Sigmoid colon (tissue), 7 donors: ENCODE data around the gene SERPIND1. TPM values are rescaled to one million over a fixed set of nuclear protein-coding genes. Genes with fewer than 3 reads are reported as not detected.

Source experiments
- DNase-seq: peaks from one replicate; pipeline ENCODE4 v3.0.0-alpha.2; 2019
- H3K27ac ChIP-seq, 4 donors: fragments of 200-600 bp; sonication (generic); one replicate each; pipeline ENCODE4 v1.5.1; 2016 to 2019; ENCODE audit warnings: mild to moderate bottlenecking in 1 of 4
- H3K27me3 ChIP-seq, 3 donors: fragments of 200-600 bp; sonication (generic); one replicate each; pipeline ENCODE4 v1.5.1; 2019; ENCODE audit warnings: mild to moderate bottlenecking in 1 of 3
- H3K36me3 ChIP-seq, 4 donors: fragments of 200-600 bp; sonication (generic); one replicate each; pipeline ENCODE4 v1.5.1; 2016 to 2019
- H3K4me1 ChIP-seq, 4 donors: fragments of 200-600 bp; sonication (generic); one replicate each; pipeline ENCODE4 v1.5.1; 2017 to 2019
- H3K4me3 ChIP-seq, 4 donors: fragments of 200-600 bp; sonication (generic); one replicate each; pipeline ENCODE4 v1.5.1; 2017 to 2019; ENCODE audit warnings: mild to moderate bottlenecking in 2 of 4, moderate library complexity in 1 of 4
- H3K9me3 ChIP-seq, 4 donors: fragments of 200-600 bp in 3 of 4; sonication (generic) in 3 of 4; one replicate each; pipeline versions ENCODE4 v1.5.1 to v1.6.1; 2013 to 2019
- EP300 ChIP-seq, 4 donors: sonication (generic); formaldehyde crosslinking; IDR thresholded peaks; one replicate each; pipeline ENCODE4 v1.6.1; 2017; ENCODE audit warnings: antibody characterized with exemption in 4 of 4
- POLR2A ChIP-seq, 2 donors: fragments of 450-650 bp; IDR thresholded peaks; one replicate each; pipeline ENCODE4 v1.6.1; 2016; ENCODE audit warnings: antibody characterized with exemption in 2 of 2, mild to moderate bottlenecking in 2 of 2, moderate library complexity in 2 of 2
- POLR2AphosphoS5 ChIP-seq, 4 donors: sonication (generic); formaldehyde crosslinking; IDR thresholded peaks; one replicate each; pipeline ENCODE4 v1.6.1; 2017; ENCODE audit warnings: antibody characterized with exemption in 4 of 4
- WGBS, 2 donors: extraction: QIAGEN DNeasy Blood & Tissue Kit; methylation state at CpG; one replicate each; pipeline ENCODE4 v1.1.7; 2013; 5-methylcytosine and 5-hydroxymethylcytosine counted together
- intact Hi-C: fragments of 100-400 bp; cut with DNase I; formaldehyde crosslinking; loops from one replicate; pipeline ENCODE4 v1.15.1; 2023
- polyA plus RNA-seq, 3 donors: library from polyadenylated mRNA; stranded (reverse); fragments of 200-250 nt; gene quantifications; one replicate each; pipeline ENCODE4 v1.2.3, GENCODE V29; 2013
- total RNA-seq, 4 donors: library from RNA; depleted of rRNA; stranded (reverse); fragments of >200 nt; gene quantifications; one replicate each; pipeline ENCODE4 v1.1.0, GENCODE V29; 2016
- TF ChIP-seq, protein P1 (sequence below), 4 experiments: fragments of 450-650 bp in 3 of 4; fragments of 200-600 bp in 1 of 4; IDR thresholded peaks; one replicate each; pipeline ENCODE4 v1.5.1; 2016 to 2019; ENCODE audit warnings: antibody characterized with exemption in 4 of 4, mild to moderate bottlenecking in 3 of 4, moderate library complexity in 2 of 4
- donor health status: healthy with polysubstance abuse.
- donor health status: Bipolar disorder and iron deficiency.
- donor health status: healthy.

SERPIND1 gene
- total and polyA plus RNA-seq, 7 donors = 0.04 TPM; not detected in 6

DNA sequence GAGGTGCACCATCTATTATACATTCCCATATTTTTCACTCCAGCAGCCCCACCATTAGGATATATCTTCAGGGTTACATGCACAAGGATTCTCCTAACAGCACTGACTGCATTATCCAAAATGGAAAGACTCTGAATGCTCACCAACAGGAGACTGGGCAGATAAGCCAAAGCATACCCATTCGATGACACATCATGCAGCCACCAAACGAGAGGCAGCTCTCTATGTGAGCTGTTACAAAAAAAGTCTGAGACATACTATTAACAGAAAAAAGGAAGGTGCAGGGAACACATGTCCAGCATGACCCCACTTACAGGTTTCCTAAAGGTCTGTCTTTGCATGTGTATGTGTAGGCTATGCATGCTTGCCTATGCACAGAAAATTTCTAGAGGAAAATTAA, 12.4 kb upstream of the SERPIND1 start:
- intact Hi-C loops = no loop called here
- Histone ChIP-seq H3K4me1 (no peaks in the 10 kb centered on the region), H3K27ac (no peak overlapping the region), H3K36me3 (peaks cover 17 to 87% (median 38%) of the 10 kb centered on the region in 4 donors), H3K27me3 (no peaks in the 10 kb centered on the region), H3K4me3 (no peak overlapping the region), H3K9me3 (no peaks in the 10 kb centered on the region)
- no peak for TF ChIP-seq POLR2A (IDR thresholded peaks at IDR 0.05)
- no peak for TF ChIP-seq POLR2AphosphoS5 (IDR thresholded peaks at IDR 0.05)
- no peak for TF ChIP-seq EP300 (IDR thresholded peaks at IDR 0.05)
- TF ChIP-seq, protein P1, sequence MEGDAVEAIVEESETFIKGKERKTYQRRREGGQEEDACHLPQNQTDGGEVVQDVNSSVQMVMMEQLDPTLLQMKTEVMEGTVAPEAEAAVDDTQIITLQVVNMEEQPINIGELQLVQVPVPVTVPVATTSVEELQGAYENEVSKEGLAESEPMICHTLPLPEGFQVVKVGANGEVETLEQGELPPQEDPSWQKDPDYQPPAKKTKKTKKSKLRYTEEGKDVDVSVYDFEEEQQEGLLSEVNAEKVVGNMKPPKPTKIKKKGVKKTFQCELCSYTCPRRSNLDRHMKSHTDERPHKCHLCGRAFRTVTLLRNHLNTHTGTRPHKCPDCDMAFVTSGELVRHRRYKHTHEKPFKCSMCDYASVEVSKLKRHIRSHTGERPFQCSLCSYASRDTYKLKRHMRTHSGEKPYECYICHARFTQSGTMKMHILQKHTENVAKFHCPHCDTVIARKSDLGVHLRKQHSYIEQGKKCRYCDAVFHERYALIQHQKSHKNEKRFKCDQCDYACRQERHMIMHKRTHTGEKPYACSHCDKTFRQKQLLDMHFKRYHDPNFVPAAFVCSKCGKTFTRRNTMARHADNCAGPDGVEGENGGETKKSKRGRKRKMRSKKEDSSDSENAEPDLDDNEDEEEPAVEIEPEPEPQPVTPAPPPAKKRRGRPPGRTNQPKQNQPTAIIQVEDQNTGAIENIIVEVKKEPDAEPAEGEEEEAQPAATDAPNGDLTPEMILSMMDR (IDR thresholded peaks at IDR 0.05) = no peak
- no peak for DNase-seq
- 89% methylated on average over 2 of the region's 2 CpGs for WGBS, 2 donors

DNA sequence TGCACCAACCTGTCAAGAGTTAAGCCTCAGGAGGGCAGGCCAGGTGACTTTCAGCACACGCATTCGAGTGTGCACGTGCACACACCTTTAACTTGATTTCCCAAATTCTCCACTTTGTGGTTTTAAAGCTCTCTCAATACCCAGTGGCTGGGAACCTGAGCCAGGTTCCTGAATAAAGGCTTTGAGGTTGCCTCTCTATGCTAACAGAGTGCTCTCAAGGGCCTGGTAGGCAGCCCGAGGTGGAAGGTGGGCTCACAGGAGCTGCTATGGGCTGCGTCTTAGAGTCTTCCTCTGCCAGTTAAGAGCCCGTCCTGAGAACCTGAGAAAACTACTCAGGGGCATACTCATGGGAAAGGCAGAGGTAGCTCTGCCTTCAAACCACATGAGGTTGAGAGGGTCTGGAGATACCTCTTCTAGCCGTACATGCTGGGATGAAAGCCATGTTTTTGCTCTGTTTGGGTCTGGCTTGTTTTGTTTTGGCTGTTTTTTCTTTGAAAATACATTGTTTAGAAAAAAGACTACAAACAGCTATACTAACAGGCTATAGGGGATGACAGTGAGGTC, 11.6 kb upstream of the SERPIND1 start:
- intact Hi-C loops = no loop called here
- DNase-seq = no peak
- no peaks in the 10 kb centered on the region for H3K9me3 ChIP-seq
- no peaks in the 10 kb centered on the region for H3K4me1 ChIP-seq
- WGBS, 2 donors = 95% methylated on average over 7 of the region's 7 CpGs
- H3K36me3 ChIP-seq = peaks cover 17 to 79% (median 38%) of the 10 kb centered on the region in 4 donors
- no peak for TF ChIP-seq EP300 (IDR thresholded peaks at IDR 0.05)
- TF ChIP-seq, protein P1 (IDR thresholded peaks at IDR 0.05) = no peak
- H3K27ac ChIP-seq = no peak overlapping the region
- H3K27me3 ChIP-seq = no peaks in the 10 kb centered on the region
- no peak overlapping the region for H3K4me3 ChIP-seq

DNA sequence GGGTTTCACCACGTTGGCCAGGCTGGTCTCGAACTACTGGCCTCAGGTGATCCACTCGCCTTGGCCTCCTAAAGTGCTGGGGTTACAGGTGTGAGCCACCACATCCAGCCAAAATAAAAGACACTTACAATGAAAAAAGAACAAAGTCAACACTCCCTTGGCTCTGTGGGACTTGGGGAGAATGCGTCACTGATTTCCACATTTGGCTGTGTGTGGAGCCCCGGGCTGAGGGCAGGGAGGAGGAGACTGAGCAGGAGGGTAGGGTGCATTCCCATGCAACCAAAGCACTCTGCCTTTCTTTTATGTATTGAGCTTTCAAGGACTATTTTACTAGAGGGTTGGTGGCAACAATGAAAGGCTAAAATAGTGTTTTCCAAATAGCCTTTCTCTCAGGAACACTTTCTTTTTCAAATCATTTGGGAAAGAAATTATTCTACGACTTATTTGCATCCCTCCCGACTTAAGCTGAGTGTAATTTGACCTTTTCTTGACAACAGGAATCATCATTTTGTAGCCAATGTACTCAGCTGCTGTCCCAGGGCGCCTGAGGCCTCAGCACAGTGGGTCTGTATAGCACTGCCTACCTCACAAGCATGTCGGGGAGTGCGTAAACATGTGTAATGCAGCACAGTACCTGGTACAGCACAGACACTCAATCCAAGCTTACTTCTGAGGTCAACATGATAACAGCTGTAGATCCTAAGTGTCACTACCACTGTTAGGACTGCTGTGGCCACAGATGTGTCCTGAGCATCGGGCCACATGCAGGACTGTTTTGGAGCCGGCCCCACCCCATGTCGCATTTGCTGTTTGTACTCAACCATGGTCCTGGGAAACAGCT, 10.1 kb upstream of the SERPIND1 start:
- WGBS, 2 donors = 79 to 87% methylated on average over 13 of the region's 13 CpGs
- intact Hi-C loops = no loop called here
- Histone ChIP-seq H3K27ac (no peak overlapping the region), H3K4me1 (no peaks in the 10 kb centered on the region), H3K4me3 (no peak overlapping the region), H3K36me3 (peaks cover 17 to 68% (median 38%) of the 10 kb centered on the region in 4 donors), H3K27me3 (no peaks in the 10 kb centered on the region), H3K9me3 (no peaks in the 10 kb centered on the region)
- no peak for TF ChIP-seq EP300 (IDR thresholded peaks at IDR 0.05)
- no peak for TF ChIP-seq POLR2A (IDR thresholded peaks at IDR 0.05)
- TF ChIP-seq POLR2AphosphoS5 (IDR thresholded peaks at IDR 0.05) = no peak
- TF ChIP-seq, protein P1 (IDR thresholded peaks at IDR 0.05) = no peak
- DNase-seq = no peak

DNA sequence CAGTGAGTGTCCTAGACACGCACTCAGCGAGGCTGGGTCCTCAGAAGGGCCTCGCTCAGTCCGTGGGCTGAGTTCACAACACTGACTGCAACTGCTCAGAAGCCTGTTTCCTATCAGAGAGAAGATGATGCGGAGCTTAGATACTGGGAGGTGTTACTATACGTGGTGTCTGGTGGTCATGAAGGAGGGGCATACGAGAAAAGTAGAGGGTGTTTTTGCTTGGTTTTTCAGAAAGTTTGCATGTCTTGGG, 9.5 kb upstream of the SERPIND1 start:
- peaks cover 17 to 65% (median 38%) of the 10 kb centered on the region in 4 donors for H3K36me3 ChIP-seq

More for the DNA sequence above, 9.5 kb upstream of the SERPIND1 start:
- DNase-seq = no peak
- Histone ChIP-seq H3K27me3 (no peaks in the 10 kb centered on the region), H3K9me3 (no peaks in the 10 kb centered on the region), H3K4me1 (no peaks in the 10 kb centered on the region), H3K27ac (no peak overlapping the region), H3K4me3 (no peak overlapping the region)
- TF ChIP-seq, protein P1 (IDR thresholded peaks at IDR 0.05) = no peak
- no peak for TF ChIP-seq POLR2A (IDR thresholded peaks at IDR 0.05)
- TF ChIP-seq EP300 (IDR thresholded peaks at IDR 0.05) = no peak
- TF ChIP-seq POLR2AphosphoS5 (IDR thresholded peaks at IDR 0.05) = no peak
- 84 to 90% methylated on average over 7 of the region's 7 CpGs for WGBS, 2 donors
- intact Hi-C loops = no loop called here
